Activated T-cell treated with anti-CD3 and anti-CD28 coated beads for 4 hours (primary cell): ENCODE results near the gene FGF11.

Experiments
- DNase-seq: peaks from one replicate; pipeline ENCODE4 v3.0.0-alpha.2; 2020

Gene FGF11

DNA sequence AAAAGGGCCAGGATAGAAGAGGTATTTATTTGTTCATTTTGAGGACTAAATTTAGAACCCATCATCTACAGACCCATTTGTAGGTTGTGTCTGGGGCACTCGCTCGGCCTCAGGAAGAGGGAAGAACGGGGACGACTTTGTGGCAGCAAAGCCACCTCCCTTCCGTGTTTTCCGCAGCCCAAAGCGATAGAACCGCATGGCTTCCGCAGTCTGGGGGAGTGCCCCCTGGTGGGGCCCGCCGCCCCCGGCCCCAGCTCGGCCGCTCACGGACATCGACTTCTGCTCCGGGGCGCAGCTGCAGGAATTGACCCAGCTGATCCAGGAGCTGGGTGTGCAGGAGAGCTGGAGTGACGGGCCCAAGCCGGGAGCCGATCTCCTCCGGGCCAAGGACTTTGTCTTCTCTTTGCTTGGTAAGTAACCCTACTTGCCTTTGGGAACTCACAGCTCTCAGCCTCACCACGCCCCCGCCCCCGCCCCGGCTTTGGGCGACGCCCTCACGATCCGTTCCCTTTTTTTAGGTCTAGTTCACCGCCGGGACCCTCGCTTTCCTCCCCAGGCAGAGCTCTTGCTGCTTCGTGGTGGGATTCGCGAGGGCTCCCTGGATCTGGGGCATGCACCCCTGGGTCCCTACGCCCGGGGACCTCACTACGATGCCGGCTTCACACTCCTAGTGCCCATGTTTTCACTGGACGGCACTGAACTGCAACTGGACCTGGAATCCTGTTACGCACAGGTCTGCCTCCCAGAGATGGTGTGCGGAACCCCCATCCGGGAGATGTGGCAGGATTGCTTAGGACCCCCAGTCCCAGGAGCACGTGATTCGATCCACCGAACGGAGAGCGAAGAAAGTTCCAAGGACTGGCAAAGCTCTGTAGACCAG, 3.4 kb upstream of the FGF11 start:
- DNase-seq = no peak

DNA sequence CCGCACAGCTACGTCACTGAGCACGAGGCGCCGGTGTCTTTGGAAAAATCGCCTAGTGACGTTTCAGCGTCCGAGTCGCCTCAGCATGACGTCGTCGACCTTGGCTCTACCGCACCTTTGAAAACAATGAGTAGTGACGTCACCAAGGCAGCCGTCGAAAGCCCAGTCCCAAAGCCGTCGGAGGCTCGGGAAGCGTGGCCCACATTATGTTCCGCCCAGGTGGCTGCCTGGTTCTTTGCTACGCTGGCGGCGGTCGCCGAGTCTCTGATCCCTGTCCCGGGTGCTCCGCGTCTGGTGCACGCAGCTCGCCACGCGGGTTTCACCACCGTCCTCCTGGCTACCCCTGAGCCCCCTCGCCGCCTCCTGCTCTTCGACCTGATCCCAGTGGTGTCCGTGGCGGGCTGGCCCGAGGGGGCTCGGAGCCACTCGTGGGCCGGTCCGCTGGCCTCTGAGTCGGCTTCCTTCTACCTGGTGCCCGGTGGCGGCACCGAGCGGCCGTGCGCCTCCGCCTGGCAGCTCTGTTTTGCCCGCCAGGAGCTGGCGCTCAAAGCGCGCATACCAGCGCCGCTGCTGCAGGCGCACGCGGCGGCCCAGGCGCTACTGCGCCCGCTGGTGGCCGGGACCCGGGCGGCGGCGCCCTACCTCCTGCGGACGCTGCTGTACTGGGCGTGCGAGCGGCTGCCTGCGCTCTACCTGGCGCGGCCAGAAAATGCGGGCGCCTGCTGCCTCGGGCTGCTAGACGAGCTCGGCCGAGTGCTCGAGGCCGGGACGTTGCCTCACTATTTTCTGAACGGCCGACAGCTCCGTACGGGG, 2.5 kb upstream of the FGF11 start:
- peak; percentile 61 for DNase-seq

DNA sequence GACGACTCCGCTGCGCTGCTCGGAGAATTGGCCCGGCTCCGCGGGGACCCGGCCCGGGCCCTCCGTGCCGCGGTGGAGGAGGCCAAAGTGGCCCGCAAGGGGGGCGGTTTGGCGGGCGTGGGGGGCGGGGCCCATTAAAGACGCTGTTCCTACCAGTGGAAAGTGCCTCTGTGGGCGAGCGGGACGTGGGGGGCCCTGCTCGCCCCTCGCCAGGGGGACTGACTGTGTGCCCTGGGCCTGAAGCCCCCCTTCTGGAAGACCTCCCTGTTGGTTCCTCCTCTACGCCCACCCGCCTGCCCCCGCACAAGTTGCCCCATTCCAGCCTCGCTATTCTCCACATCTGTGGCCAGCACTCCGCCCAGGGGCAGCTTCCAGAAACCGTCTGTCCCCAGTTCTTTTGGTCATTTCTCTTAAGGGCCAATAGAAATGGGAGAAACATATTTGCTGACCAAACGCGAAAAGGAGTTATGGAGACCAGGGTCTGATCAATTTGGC, 1.9 kb upstream of the FGF11 start:
- no peak for DNase-seq

DNA sequence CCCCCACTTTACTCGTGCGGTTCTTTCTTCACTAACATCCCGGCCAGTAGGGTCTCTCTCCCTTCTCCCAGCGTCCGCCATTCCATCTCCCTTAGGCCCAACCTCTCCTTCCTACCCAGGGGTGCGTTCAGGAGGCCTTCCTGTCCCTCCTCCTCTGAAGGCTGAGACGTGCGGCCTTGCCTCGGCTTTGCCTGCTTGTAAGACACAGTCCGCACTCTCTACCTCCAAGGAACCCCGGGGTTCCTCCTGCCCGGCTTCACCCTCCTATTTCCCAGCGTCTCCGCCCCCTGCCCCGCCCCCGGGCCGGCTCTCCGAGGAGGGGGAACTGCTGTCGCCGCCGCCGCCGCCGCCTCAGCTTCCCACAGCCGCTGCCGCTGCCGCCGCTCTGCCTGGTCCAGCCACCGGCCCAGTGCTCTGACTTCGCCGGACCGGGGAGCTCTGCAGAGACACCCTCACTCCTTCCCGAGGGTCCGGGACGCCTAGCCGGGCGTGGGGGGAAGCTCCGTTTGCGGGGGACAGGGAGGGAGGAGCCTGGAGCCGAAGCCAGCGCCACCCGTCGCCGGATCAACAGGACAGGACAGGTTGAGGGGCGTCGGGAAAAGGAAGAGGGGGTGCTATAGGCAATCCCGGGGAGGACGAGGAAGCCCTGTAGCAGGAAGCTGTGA, 1.2 kb upstream of the FGF11 start:
- peak; percentile 56 for DNase-seq

DNA sequence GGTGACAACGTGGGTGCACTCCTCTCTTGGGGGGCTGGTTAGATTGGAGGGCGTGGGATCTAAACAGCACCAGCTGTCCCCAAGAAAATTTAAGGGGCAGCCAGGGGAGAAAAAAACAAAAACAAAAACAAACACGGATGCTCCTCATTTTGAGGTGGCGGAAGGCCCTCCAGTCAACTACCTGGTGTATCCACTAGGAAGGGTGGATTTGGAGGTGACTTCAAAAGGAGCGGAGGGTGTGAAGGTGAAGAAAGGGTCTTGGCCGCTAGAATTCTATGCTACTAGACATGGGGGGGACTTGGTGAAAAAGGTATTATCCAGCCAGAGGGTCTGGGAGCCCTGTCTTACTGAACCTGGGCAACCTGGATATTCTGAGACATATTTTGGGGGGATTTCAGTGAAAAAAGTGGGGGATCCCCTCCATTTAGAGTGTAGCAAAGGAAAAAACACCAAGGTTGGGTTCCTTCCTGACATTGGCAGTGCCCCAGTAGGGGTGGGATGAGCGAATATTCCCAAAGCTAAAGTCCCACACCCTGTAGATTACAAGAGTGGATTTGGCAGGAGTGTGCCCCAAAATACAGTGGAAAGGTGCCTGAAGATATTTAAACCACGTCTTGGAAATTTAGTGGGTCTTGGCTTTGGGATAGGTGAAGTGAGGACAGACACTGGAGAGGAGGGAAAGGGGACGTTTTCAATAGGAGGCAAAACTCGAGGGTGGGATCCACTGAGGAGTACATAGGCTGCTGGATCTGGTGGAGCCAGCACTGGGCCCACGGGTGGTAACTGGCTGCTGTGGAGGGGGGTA, 454 bp upstream of the FGF11 start:
- no peak for DNase-seq

DNA sequence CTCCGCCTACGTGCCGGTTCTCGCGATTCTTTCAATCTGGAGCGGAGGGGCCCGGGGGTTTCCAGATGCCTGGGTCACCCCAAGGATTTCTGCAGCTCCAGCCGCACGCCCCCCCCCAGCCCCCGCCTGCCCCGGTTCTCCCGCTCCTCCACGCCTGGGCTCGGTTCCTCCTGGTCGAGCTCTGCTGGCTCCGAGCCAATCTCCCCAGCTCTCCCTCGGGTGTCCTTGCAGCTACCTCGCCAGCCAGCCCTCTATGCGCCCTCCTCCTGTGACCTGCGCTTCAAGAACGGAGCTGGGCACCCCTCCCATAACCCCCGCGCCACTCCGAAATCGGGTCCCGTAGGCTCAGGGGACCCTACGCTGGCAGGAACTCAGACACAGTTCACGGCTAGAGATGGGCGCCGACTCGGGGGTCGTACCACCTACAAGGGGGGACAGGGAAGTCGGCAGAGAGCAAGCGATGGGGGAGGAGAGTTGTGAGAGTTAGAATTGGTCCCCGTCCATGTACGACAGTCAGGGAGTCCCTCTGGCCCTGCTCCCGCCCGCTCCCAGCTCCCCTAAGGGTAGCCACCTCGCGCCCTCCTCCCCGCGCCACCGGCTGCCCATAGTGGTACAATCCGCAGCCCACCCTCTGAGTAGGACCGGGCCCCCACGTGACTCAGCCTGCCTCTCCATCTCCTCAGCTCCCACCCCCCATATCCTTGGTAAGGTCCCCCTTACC, 961 bp downstream of the FGF11 start:
- DNase-seq = no peak

DNA sequence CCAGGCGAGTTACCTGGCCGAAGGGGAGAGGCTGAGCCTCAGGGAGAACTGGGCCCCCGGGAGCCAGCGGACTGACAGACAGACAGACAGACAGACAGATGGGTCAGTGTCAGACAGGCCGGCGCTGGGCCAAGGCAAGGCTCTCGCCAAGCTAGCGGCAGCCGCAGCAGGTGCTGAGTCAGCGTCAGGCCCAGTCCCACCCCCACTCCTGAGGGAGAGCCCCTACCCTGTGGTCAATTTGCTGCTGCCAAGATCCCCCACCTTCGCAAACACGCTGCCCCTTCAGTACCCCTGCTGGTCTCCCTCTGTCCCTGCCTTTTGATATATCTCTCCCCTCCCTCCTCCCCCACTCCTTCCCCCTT, 1.5 kb downstream of the FGF11 start:
- DNase-seq = no peak

DNA sequence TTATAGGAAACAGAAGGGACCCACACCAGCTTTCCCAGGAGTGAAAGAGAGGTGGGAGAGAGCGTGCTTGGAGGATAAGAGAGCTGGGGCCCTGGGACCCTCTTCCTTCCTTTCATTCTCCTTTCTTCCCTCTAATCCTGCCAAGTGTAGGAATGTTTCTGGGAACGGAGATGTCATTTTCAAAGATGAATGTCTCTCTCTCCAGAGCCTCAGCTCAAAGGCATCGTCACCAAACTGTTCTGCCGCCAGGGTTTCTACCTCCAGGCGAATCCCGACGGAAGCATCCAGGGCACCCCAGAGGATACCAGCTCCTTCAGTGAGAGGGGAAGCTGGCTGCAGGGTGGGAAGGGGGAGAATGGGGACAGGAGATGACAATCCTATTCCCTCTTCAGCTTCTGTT, 2.0 kb downstream of the FGF11 start:
- DNase-seq = no peak

DNA sequence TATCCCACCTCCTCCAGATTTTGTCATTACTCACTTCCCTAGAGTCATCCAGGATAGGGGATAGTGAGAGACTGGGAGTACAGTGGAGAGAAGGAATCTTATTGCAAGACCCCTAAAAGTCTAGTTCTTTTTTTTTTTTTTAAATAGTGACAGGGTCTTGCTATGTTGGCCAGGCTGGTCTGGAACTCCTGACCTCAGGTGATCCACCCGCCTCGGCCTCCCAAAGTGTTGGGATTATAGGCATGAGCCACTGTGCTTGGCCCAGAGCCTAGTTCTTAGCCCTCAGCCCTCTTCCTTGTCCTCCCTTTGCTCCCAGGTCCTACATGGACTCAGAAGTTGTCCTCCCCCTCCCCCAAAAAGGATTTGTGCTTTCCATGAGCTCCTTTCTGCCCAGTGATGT, 2.8 kb downstream of the FGF11 start:
- DNase-seq = no peak

DNA sequence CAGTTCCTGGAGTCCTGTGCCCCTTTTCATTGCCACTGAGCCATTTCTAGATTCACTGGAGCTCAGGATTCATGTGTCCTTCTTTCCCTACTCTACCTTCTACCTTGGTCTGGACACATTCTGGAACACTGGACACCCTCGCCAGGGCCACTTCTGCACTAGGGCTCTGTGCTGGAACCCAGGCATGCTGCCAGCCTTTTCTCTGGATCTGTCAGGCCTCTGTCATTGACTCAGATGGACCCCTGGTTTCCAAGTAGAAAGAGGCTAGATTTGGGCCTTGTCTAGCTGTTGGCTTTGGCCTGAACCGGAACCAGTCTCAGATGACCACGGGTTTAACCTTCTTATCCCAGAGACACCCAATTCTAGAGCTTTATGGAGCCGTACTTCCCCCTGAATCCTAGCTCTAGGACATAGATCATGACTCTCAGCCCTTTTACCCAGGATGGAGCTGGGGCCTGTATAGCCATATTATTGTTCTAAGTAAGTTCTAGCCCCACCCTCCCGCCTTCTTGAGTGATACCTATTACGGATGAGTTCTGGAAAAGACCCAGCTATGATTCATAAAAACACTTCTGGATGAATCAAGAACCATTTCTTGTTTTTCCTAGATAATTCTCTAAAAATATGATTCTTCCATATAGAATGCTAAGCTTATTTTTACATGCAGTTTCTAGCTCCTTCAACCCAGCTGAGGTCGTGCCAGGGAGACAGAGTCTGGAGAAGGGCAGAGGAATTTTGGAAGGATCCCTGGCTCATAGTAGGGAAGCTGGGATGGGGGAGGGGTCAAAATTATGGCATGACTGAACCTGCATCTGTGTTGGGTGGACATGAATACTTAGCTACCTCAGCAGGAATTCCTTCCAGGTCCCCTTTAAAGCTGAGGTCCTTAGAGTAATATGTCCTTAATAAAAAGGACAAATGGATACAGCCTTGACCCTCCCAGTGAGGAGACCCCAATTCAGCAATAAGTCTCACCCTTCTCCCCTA, 4.5 kb downstream of the FGF11 start:
- DNase-seq = no peak

DNA sequence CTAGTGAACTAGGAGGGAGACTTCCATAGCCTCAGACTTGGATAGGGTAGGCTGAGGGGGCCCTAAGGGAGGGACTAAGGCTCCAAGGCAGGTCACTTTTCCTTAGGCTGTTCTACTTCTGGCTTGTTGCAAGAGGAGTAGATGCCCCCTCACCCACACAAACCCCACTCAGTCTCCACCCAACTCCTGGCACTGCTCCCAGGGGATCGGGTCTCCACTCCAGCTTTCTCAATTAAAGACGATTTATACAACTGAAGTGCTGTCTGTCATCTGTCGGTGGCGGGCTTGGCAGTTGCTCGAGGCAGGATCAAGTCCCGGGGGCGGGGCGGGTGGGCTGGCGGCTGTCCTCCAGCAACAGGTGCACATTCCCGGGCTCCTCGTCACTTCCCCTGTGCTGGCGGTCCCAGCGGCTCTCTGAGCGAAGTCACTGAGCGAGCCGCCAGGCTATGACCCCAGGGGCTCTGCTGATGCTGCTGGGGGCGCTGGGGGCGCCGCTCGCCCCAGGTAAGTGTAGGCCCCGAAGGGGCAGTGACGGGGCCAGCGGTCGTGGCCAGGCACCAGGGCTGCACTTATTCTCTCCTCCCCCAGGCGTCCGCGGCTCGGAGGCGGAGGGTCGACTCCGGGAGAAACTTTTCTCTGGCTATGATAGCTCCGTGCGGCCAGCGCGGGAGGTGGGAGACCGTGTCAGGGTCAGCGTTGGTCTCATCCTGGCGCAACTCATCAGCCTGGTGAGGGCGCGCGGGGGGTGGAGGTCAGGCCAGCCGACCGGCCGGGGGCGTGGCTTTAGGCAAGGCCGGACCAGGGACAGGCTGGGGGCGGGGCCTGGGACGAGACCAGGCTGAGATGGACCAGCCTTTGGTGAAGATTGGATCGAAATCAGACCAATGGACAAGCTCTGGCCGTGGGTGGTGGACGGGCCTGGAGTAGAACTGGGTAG, 5.6 kb downstream of the FGF11 start, which contains the start of gene CHRNB1:
Gene CHRNB1, plus strand, starts transcription at position 380 of the 937 bp plus-strand sequence. Its CDS starts 67 bp downstream, at position 447.
- DNase-seq = no peak

DNA sequence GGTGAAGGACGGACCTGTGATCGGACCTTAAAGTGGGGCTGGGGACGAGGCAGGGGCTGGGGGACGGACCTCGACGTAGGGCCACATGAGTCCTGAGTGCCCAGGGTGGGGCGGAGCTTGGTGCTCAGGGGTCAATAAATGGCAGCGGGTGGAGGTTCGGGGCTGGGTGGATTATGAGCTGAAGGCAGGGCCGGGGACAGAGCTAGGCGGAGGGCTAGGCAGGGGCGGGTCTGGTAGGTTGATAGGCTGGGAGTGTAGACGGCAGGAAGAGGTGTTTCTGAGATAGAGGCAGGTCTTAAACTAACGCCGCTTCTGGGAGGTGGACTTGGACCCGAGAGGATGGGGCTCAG, 6.3 kb downstream of the FGF11 start:
- no peak for DNase-seq

DNA sequence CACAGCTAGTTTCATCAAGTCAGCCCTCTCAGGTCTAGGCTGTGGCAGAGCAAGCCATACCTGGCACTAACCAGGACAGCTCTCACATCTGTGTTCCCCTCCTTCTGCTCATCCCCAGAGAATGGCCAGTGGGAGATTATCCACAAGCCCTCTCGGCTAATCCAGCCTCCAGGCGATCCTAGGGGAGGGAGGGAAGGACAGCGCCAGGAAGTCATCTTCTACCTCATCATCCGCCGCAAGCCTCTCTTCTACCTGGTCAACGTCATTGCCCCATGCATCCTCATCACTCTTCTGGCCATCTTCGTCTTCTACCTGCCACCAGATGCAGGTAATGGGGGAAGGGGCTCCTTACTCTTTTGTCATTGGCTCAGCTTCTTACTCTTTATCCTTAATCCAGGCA, 9.1 kb downstream of the FGF11 start:
- no peak for DNase-seq

DNA sequence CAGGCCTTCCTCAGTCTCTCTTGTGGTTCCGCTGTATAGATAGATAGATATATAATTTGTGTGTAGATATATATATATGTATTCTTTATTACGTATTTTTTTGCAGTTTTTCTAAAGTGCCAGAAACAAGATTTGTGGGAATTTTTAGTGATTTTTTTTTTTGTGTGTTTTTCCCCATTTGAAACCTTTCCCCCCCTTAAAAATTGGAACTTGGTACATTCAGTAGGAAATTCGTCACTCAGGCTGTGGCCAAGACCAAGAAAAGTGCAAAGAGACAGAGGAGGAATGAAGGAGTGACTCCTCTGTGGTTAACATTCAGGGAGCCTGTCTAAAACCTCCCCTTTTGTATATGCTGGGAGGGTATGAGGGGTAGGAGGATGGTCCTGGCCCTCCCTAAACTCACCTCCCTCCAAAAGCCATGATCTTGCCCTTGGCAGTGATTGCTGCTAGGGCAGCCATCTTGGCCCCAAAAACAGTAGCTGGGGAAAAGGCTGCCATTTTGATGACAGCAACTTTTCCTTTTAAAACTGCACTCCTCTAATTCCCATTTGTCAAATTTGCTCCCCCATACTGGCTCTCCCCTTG, 20.7 kb downstream of the FGF11 start:
- no peak for DNase-seq

DNA sequence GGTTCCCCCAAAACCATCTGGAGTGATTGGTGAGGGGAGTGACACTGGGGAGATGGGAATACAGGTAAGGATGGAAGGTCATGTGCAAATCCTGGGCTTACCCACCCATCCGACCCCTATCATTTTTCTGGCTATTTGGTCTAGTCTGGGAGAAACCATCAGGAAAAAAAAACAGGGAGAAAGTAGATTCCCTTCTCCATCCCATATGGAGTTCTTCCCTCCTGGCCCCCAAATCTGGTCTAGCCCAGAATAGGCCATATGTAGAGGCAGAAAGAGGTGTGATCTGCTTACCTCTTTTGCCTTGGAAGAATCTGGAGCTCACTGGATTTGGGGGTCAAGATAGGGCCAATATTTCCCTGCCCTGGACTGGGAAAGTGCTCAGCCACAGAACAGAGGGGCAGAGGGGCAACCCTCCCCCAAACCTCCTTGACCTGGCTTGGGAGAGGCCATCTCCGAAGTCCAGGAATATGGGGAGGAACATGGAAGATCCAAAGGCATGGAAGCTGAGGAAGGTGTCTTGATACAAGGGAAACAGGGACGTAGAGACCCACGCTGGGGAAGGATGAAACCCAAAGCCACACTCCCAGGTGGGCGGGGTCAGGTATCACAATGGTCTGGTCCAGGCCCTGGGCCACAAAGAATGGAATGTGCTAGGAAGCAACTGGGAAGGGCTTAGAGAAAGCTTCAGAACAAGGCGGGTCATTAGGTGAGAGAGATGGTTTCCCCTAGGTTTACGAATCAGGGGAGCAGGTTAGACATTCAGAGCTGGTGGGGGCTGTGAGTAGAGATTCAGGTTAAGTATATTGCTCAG, 21.7 kb downstream of the FGF11 start:
- DNase-seq = no peak

DNA sequence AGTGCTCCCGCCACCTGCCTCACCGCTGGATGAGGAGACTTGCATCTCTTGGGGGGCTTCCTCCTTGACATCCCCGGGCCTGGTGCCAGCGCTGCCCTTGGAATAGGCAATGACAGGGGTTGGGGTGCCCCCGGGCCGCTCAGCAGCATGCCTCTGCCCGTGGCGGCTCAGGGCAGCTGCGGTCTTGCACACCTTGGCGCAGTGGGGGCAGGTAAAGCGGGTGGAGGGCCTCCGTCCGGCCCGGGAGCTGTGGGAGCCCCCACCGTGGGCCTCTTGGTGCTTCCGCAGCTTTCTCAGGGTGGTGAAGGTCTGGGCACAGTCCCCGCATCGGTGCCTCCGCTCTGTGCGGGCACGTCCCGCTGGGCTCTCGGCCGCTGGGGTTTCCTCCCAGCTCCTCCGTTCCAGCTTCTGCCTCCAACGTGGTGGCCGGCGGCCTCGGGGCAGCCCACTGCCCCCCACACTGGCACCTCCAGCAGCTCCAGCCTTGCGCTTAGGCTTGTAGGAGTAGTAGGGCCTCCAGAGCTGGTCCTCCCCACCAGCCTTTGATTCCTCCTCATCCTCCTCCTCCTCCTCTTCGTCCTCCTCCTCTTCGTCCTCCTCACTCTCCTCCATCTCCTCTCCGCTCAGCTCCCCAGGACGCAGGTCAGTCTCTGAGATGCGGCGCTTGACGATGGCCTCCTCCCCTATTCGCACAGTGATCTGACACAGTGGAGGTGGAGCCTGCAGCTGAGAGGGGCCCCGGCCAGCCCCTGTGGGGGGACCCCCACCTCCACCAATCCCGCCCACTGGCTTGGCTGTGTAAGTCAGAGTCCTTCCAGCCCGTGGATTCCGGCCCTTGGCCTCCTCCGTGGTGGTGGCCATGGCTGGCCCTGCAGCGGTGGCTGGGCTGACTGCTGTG, 23.4 kb downstream of the FGF11 start:
- DNase-seq = no peak

DNA sequence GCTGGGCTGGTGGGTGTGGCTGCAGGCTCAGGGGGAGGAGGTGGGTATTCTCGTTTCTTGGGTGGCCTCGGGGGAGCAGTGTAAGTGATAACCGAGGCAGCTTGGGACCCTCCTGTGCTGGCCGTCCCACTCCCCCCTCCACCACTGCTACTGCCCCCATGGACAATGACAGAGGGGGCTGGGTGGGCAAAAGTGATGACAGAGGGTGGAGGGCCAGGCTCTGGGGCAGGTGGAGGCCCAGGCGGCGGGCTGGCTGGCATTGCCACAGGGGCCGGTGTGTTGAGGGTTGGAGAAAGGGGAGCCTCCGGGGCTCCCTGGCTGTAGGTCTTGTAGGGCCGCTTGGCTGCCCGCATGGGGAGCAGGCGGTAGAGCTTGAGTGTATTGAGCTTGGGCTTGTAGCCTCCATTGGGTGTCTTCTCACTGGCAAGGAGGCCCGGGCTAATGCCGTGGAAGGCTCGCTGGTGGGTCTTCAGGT, 24.1 kb downstream of the FGF11 start:
- no peak for DNase-seq
